HepG2 (cell line): ENCODE data around the gene KDM7A. TPM values are rescaled to one million over a fixed set of nuclear protein-coding genes. Genes with fewer than 3 reads are reported as not detected.

ENCODE experiments used
- AKAP8 ChIP-seq: sonication (generic); formaldehyde crosslinking; IDR thresholded peaks from 2 replicates; pipeline ENCODE4 v1.5.1; 2020; ENCODE audit warnings: mild to moderate bottlenecking, missing genetic modification reagents
- ATF4 ChIP-seq, 2 experiments: fragments of 450-650 bp in 1 of 2; sonication (generic) in 1 of 2; formaldehyde crosslinking; IDR thresholded peaks; 2 replicates each; pipeline versions ENCODE4 v1.5.0 to v1.8.0; 2020 to 2022; ENCODE audit warnings: mild to moderate bottlenecking in 1 of 2, missing genetic modification reagents in 1 of 2
- BCL6 ChIP-seq: IDR thresholded peaks from 2 replicates; pipeline ENCODE4 v1.6.1; 2016; ENCODE audit warnings: missing genetic modification reagents, missing compliant biosample characterization
- CBX2 ChIP-seq, 2 experiments: fragments of 200-600 bp in 1 of 2; sonication (generic); formaldehyde crosslinking in 1 of 2; IDR thresholded peaks; 2 replicates each; pipeline versions ENCODE4 v1.7.0 to v1.8.1; 2018 to 2022; ENCODE audit warnings: low read depth in 2 of 2, low read length in 1 of 2, mild to moderate bottlenecking in 1 of 2, missing genetic modification reagents in 1 of 2
- CC2D1A ChIP-seq: sonication (generic); formaldehyde crosslinking; IDR thresholded peaks from 2 replicates; pipeline ENCODE4 v1.8.1; 2023; ENCODE audit warnings: mild to moderate bottlenecking, missing genetic modification reagents
- DNMT3B ChIP-seq: conservative IDR thresholded peaks from 2 replicates; pipeline ENCODE4 v1.6.1; 2016; ENCODE audit warnings: missing biosample characterization, control low read depth
- FOXP4 ChIP-seq: sonication (generic); formaldehyde crosslinking; IDR thresholded peaks from 2 replicates; pipeline ENCODE4 v1.4.0; 2020; ENCODE audit warnings: missing genetic modification reagents
- HCFC1 ChIP-seq: fragments of 150-350 bp; IDR thresholded peaks from 2 replicates; pipeline ENCODE4 v1.6.1; 2014; ENCODE audit warnings: low read depth, low read length
- NFE2 ChIP-seq: sonication (generic); formaldehyde crosslinking; IDR thresholded peaks from 2 replicates; pipeline ENCODE4 v1.4.0; 2020; ENCODE audit warnings: missing genetic modification reagents
- PAWR ChIP-seq: sonication (generic); formaldehyde crosslinking; IDR thresholded peaks from 2 replicates; pipeline ENCODE4 v1.4.0; 2020; ENCODE audit warnings: missing genetic modification reagents, mild to moderate bottlenecking, borderline replicate concordance
- PAXIP1 ChIP-seq: sonication (generic); formaldehyde crosslinking; conservative IDR thresholded peaks from 2 replicates; pipeline ENCODE4 v1.4.0; 2020; ENCODE audit warnings: mild to moderate bottlenecking, missing genetic modification reagents, moderate library complexity
- PHF21A ChIP-seq: sonication (generic); formaldehyde crosslinking; IDR thresholded peaks from 2 replicates; pipeline ENCODE4 v1.5.0; 2020; ENCODE audit warnings: mild to moderate bottlenecking, missing genetic modification reagents
- SNAPC5 ChIP-seq: sonication (generic); formaldehyde crosslinking; IDR thresholded peaks from 2 replicates; pipeline ENCODE4 v1.8.1; 2023; ENCODE audit warnings: mild to moderate bottlenecking, missing genetic modification reagents, borderline replicate concordance
- ZBTB21 ChIP-seq: sonication (generic); formaldehyde crosslinking; IDR thresholded peaks from 2 replicates; pipeline ENCODE4 v1.4.0; 2020; ENCODE audit warnings: missing genetic modification reagents
- ZBTB7B ChIP-seq: sonication (generic); formaldehyde crosslinking; IDR thresholded peaks from 2 replicates; pipeline ENCODE4 v1.4.0; 2020; ENCODE audit warnings: missing genetic modification reagents
- ZNF180 ChIP-seq: sonication (generic); formaldehyde crosslinking; IDR thresholded peaks from 2 replicates; pipeline ENCODE4 v1.4.0; 2020; ENCODE audit warnings: low read depth, missing genetic modification reagents, borderline replicate concordance
- ZNF264 ChIP-seq: sonication (generic); formaldehyde crosslinking; IDR thresholded peaks from 2 replicates; pipeline ENCODE4 v1.4.0; 2020; ENCODE audit warnings: missing genetic modification reagents
- ZNF333 ChIP-seq: sonication (generic); formaldehyde crosslinking; IDR thresholded peaks from 2 replicates; pipeline ENCODE4 v1.4.0; 2020; ENCODE audit warnings: mild to moderate bottlenecking, missing genetic modification reagents, borderline replicate concordance
- ZNF567 ChIP-seq: sonication (generic); formaldehyde crosslinking; IDR thresholded peaks from 2 replicates; pipeline ENCODE4 v1.8.1; 2023; ENCODE audit warnings: mild to moderate bottlenecking, missing genetic modification reagents, borderline replicate concordance
- ZNF570 ChIP-seq: sonication (generic); formaldehyde crosslinking; IDR thresholded peaks from 2 replicates; pipeline ENCODE4 v1.4.0; 2020; ENCODE audit warnings: mild to moderate bottlenecking, missing genetic modification reagents, borderline replicate concordance
- ZNF572 ChIP-seq: sonication (generic); formaldehyde crosslinking; IDR thresholded peaks from 2 replicates; pipeline ENCODE4 v1.5.1; 2020; ENCODE audit warnings: mild to moderate bottlenecking, missing genetic modification reagents
- ZNF615 ChIP-seq: sonication (generic); formaldehyde crosslinking; IDR thresholded peaks from 2 replicates; pipeline ENCODE4 v1.5.0; 2020; ENCODE audit warnings: mild to moderate bottlenecking, missing genetic modification reagents, borderline replicate concordance
- polyA plus RNA-seq, 8 experiments: library from polyadenylated mRNA; depleted of rRNA in 3 of 8; stranded (reverse) in 7 of 8; unstranded in 1 of 8; fragments of >200 nt; fragmentation: Illumina TruSeq in 4 of 8; extraction: Trizol in 4 of 8; gene quantifications; 2 replicates each; pipeline versions ENCODE4 v1.2.1 to v1.2.3, GENCODE V29; 2011 to 2016; ENCODE audit warnings: low read depth in 4 of 8, missing spikeins in 1 of 8, mixed read lengths in 1 of 8; ENCODE audit not compliant: insufficient read depth in 1 of 8
- total RNA-seq, 5 experiments: library from RNA; depleted of rRNA; stranded (reverse); fragments of >200 nt; fragmentation: Illumina TruSeq; extraction: Trizol; gene quantifications; 2 replicates each; pipeline ENCODE4 v1.2.3, GENCODE V29; 2016; ENCODE audit warnings: low read depth in 1 of 5

KDM7A gene
- total and polyA plus RNA-seq, 2 of the 13 experiments (the other 11 are each of a cell fraction or from before 2014, with no cell fraction given): 10.8 to 16.8 TPM

GRCh38 chr7:140176811-140177702 lies at the start of gene KDM7A (continued):
- 0 out of 2 replicates have a peak, but pooled peaks have one; percentile 41 for TF ChIP-seq PAXIP1 (CRISPR knock-in tag)
- TF ChIP-seq ZNF264: no peak
- no peak for TF ChIP-seq CC2D1A (CRISPR knock-in tag)
- no peak for TF ChIP-seq BCL6 (CRISPR knock-in tag)
- no peak for TF ChIP-seq DNMT3B (CRISPR knock-in tag)
- TF ChIP-seq HCFC1: no peak; the same call in 1 of the 2 replicates
- TF ChIP-seq CBX2 (IDR thresholded peaks at IDR 0.05; ENCODE audit: low read depth, low read length): no peak
- 0 out of 2 replicates have a peak, but pooled peaks have one; percentile 63 for TF ChIP-seq CBX2 (CRISPR knock-in tag; IDR thresholded peaks at IDR 0.05; ENCODE audit: low read depth)
- TF ChIP-seq ATF4 (CRISPR knock-in tag; IDR thresholded peaks at IDR 0.05): no peak; a peak in 1 of 4 replicates
- no peak for TF ChIP-seq ZNF567 (CRISPR knock-in tag)
- no peak for TF ChIP-seq PAWR (CRISPR knock-in tag)
- no peak for TF ChIP-seq ZBTB21 (CRISPR knock-in tag)
- no peak for TF ChIP-seq NFE2 (CRISPR knock-in tag)
- TF ChIP-seq ZNF180 (CRISPR knock-in tag): no peak
- TF ChIP-seq ZNF615 (CRISPR knock-in tag): no peak
- TF ChIP-seq SNAPC5 (CRISPR knock-in tag): no peak
- 0 out of 2 replicates have a peak, but pooled peaks have one; percentile 22 for TF ChIP-seq ZBTB7B (CRISPR knock-in tag)
- no peak for TF ChIP-seq ZNF570
- TF ChIP-seq FOXP4: no peak
- TF ChIP-seq PHF21A (CRISPR knock-in tag): no peak
- TF ChIP-seq ZNF333: peak; percentile 73; the same call in 1 of the 2 replicates
- TF ChIP-seq ZNF572 (CRISPR knock-in tag): no peak
- TF ChIP-seq AKAP8 (CRISPR knock-in tag): peak; percentile 75; the same call in 1 of the 2 replicates
